Tongue (tissue), 2 donors: Measurements from ENCODE around the gene SMAD3. TPM values are rescaled to one million over a fixed set of nuclear protein-coding genes. Genes with fewer than 3 reads are reported as not detected.

Source experiments
- DNase-seq: peaks from one replicate; pipeline ENCODE4 v3.0.0-alpha.2; 2015
- total RNA-seq: library from RNA; depleted of rRNA; stranded (reverse); fragments of >200 nt; gene quantifications from one replicate; pipeline ENCODE4 v1.2.3, GENCODE V29; 2014

The SMAD3 gene
- total RNA-seq, 1 donor from 2014 or later: 37.8 TPM

DNA sequence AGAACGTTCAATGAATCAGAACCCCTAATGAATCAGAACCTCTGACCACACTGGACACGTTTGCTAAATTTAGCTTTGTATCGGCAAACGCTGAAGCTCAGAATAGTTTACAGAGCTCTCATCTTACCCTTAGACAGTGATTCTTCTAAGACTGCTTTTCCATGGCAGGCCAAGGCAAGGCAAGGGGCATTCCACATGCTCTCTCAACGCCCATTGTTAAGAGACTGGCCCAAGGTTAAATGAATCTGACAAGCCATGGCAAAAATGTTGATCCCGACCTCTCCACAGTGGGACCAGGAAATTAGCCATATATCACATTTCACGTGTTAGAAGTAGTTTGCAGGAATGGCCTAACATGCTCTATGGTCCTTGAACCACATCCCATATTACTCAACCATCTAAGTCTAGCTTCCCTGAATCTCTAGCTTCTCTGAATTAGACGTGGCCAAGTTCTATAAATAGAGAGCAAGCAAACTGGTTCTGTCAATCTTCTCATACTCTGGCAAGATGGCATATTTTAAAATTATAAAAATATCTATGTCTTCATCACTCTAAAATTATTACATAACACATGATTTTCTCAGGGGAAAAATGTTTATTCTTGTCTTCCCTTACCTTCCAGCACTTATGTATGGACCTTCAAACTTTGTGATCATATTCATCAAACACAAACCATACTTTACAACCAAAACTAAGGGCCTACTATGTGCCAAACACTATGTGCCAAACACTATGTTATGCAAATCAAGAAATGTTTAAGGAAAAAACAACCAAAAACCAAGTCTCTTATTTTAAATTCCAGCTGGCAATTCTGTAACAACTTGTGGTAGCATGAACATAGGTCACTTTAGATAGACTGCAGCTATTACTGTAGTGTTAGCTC, 134.7 kb downstream of the SMAD3 start:
- no peak for DNase-seq

DNA sequence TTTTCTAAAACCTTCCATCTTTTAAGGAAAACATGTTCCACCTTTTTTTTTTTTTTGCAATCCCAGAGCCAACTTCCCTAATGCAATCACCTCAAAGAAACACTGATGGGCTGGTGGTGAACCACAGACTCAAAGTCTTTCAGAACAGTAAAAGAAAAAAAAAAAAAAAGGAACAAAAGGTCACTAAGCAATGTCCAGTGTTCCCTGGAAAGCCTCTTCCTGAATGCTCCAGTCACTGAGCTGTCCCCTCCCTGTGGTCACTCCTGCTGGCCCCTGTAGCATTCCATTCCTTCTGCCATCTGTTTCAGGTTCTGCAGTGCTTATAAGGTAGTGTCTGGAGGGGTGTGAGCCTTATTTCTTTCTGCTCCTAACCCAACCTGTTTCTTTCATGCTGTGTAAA, 135.7 kb downstream of the SMAD3 start:
- no peak for DNase-seq

DNA sequence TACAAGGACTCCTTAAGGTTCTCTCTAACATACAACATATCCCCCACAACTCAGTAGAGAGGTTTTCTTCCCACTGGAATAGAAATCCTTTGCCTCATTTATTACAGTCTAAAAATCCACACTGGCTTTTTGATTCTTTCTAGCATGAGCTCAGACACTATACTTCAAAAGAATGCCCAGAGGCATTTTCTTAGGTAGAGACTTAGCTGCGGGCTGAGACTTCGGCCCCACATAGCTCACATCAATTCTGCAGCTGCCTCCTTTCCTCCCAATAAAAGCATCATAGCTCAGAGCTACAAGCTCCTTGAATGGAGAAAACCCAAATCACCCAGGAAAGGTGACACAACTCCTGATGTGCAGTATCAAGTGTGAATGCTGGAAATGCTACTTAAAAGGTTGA, 136.7 kb downstream of the SMAD3 start:
- no peak for DNase-seq

GRCh38 chr15:67202991-67203390, 137.6 kb downstream of the SMAD3 start:
- DNase-seq: no peak

- DNase-seq: no peak
Observed at GRCh38 chr15:67207555-67208207, 142.3 kb downstream of the SMAD3 start.

- DNase-seq: no peak
Observed at GRCh38 chr15:67208396-67208795, 143.0 kb downstream of the SMAD3 start.

- no peak for DNase-seq
Observed at GRCh38 chr15:67210555-67211168, 145.3 kb downstream of the SMAD3 start.

DNA sequence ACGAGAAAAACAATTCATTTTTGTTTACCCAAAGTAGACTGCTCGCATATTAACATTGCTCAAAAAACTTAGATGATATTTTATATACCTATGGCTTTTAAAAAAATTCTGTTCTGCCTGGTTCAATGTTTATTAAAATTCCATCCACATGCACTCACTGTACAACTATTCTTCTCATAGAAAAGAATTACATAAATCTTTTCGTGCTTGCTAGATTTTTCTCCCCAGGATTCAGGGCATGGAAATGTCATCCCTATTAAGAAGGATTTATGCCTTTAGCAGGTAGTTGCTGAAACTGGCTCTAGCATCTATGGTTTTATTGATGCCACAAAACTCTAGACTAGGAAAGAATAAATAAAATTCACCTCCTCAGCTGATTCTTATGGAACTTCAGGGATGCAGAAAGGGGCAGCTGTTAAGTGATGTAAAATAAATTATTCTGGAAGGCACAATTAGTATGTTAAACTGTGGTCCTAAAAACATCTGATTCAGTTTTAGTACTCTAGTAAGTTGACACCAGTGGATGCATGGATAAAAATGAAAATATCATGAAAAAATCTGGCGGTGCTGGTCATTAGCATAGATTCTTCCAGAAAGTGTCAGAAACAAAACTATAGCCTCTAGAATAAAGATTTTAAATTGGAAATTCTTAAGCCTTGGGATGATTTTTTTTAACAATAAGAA, 147.4 kb downstream of the SMAD3 start:
- no peak for DNase-seq

GRCh38 chr15:67215102-67215501, 149.7 kb downstream of the SMAD3 start:
- DNase-seq: no peak

- DNase-seq: no peak
Observed at GRCh38 chr15:67216859-67217258, 151.5 kb downstream of the SMAD3 start.

- DNase-seq: no peak
Observed at GRCh38 chr15:67218428-67218827, 153.0 kb downstream of the SMAD3 start.

GRCh38 chr15:67219288-67219687, 153.9 kb downstream of the SMAD3 start:
- DNase-seq: no peak

DNA sequence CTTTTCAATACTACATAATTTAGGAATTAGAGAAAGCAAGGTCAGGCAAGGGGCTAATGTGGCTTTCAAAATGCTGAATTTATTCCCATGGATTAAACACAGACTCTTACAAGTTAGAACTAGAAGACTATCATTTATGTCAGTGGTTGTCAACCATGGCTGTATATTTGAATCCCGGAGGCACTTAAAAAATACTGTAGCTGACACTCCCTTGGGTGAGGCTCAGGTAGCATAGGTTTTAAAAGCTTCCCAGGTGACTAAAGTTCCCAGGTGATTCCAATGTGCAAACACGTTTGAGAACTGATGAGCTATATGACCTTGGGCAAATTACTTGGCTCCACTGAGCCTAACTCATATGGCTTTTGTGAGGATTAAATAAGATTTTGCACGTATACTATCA, 159.5 kb downstream of the SMAD3 start:
- DNase-seq: peak; percentile 48

DNA sequence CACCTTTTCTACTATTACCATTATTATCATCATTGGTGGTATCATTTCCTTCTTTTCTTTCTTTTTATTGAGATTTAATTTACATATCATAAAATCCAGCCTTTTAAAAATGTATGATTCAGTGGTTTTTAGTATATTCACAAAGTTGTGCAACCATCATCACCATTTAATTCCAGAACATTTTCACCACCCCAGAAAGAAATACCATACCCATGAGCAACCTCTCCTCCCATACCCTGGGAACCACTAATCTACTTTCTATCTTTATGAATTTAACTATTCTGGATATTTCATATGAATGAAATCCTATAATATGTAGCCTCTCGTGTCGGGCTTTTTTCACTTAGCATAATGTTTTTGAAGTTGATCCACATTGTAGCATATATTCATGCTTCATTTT, 159.9 kb downstream of the SMAD3 start:
- no peak for DNase-seq

DNA sequence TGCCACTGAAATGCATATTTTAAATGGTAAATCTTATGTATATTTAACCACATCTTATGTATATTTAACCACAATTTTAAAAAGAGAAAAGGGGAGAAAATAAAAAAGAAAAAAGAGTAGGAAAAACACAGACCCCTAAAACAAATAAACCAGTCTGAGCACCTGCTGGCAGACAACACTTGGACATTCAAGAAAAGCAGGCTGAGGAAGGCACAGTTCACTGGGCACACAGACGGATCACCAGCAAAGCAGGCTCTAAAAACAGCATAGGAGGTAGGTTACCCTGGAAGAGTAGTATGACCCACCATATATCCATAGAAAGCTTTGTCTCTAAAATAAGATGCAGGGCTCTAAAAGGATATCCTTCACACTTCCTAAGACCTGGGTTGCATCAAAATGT, 162.0 kb downstream of the SMAD3 start:
- DNase-seq: no peak

DNA sequence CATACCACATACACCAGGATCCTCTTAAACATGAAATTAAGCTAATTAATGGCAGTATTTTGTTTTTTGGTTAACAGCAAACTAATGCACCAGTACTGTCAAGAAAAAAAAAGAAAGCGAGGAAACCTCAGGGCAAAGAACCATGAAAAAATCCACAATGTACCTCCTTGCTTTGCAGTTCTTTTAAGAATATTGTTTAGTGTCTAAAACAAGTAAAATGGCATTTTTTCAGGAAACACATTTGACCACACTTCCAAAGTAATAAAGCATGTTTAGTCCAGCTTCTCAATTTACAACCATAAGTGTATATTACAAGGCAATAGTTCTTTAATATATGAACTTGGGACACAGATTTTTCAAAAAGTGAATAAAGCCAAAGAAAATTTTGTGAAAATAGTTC, 162.4 kb downstream of the SMAD3 start:
- no peak for DNase-seq

- no peak for DNase-seq
Observed at GRCh38 chr15:67228286-67228685, 162.9 kb downstream of the SMAD3 start.

DNA sequence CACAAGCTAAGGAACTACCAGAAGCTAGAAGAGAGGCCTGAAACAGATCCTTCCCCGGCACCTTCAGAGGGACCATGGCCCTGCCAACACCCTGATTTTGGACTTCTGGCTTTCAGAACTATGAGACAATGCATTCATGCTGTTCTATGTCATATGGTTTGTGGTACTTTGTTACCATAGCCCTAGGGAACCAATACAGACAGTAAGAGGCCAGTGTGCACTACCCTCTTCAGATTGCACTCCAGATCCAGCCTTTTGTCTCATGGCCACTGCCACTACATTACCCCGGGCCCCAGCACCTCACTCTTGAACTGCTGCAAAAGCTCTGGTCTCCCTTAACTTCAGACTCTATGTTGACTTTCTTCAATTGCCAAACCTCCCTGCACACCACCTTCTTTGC, 165.1 kb downstream of the SMAD3 start:
- DNase-seq: no peak

DNA sequence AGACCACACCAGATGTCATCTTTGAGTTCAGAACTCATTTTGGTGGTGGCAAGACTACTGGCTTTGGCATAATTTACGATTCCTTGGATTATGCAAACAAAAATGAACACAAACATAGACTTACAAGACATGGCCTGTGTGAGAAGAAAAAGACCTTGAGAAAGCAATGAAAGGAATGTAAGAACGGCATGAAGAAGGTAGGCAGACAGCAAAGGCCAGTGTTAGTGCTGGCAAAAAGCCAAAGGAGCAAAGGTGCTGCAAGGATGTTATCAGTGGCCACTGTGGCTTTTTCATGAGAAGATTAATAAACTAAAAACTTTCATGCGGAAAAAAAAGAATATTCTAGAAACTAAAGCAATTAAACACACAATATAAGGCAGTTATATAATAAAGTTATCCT, 167.2 kb downstream of the SMAD3 start:
- DNase-seq: no peak

- DNase-seq: peak; percentile 8
Observed at GRCh38 chr15:67240235-67241131, 175.1 kb downstream of the SMAD3 start.

DNA sequence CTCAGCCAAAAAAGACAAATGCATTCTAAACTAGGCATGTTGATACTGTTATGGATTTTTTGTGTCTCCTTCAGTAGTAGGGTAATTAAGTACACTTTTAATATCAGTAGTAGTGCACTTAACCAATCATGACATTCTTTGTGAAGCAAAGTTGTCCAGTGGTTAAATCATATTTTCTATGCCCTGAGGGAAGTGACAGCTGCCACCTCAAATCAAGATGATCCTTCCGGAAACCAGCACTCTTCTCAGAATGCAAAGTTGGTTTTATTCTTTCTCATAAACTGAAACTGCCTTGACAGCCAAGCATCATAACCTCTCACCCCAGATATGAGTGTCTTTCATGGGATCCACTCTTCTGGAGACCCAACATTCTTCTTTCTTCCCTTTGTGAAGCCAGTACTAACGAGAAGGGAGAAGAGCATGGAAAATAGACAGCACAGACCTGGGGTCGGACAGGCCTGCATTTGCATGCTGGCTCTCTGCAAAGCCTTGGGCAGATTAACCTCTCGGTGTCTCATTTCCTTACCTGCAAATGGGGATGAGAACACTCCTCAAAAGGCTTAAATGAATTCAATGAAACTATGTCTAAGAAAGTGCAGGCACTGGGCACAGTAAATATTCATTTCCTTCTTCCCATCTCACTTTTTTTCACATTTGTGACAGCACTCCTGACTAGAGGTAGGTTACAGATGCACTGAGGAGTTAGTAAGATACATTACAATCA, 175.9 kb downstream of the SMAD3 start:
- no peak for DNase-seq
